T-helper 1 cell treated with Interleukin-12 subunit alpha and Interleukin-12 subunit beta and Interleukin-4 antibody, amounts not matched to agents 30 ng/mL and 1 ng/mL, for 36 hours (primary cell): ENCODE measurements around the gene KCNK17. TPM values are rescaled to one million over a fixed set of nuclear protein-coding genes. Genes with fewer than 3 reads are reported as not detected.

ENCODE experiments used
- intact Hi-C: fragments of 100-400 bp; cut with micrococcal nuclease; formaldehyde crosslinking; loops from one replicate; pipeline ENCODE4 v1.15.1; 2024
- total RNA-seq: library from RNA; stranded (reverse); gene quantifications from 2 replicates; pipeline ENCODE4 v1.2.3, GENCODE V29; 2022

The KCNK17 gene
- not detected in 2 replicates for total RNA-seq

GRCh38 chr6:39314273-39314795 lies at the start of gene KCNK17:
Gene KCNK17 (minus strand): TSS chr6:39314419. CDS start chr6:39314320, 99 bp downstream.
- intact Hi-C loops, result no loop called here

- intact Hi-C loops, result loop anchor here (5.0 to 10.0 kb wide), 3 partner anchors 502 to 1664 kb away; no protein-coding TSS in a partner anchor
Measured at GRCh38 chr6:39363280-39363679, 49.1 kb upstream of the KCNK17 start.

GRCh38 chr6:39362487-39362865 lies 48.3 kb upstream of the KCNK17 start:
- intact Hi-C loops, result loop anchor here (1.0 to 10.0 kb wide), 4 partner anchors 502 to 1665 kb away; no protein-coding TSS in a partner anchor

GRCh38 chr6:39361657-39362486 lies 47.7 kb upstream of the KCNK17 start:
- intact Hi-C loops, result loop anchor here (1.0 to 10.0 kb wide), 4 partner anchors 503 to 1665 kb away; no protein-coding TSS in a partner anchor

- intact Hi-C loops, result loop anchor here (5.0 to 10.0 kb wide), 3 partner anchors 504 to 1667 kb away; no protein-coding TSS in a partner anchor
Measured at GRCh38 chr6:39360378-39360777, 46.2 kb upstream of the KCNK17 start.

GRCh38 chr6:39357998-39358686 lies 43.9 kb upstream of the KCNK17 start:
- intact Hi-C loops, result no loop called here

- intact Hi-C loops, result no loop called here
Measured at GRCh38 chr6:39353698-39354315, 39.6 kb upstream of the KCNK17 start.

- intact Hi-C loops, result no loop called here
Measured at GRCh38 chr6:39350723-39351505, 36.7 kb upstream of the KCNK17 start.

GRCh38 chr6:39348740-39349139 lies 34.5 kb upstream of the KCNK17 start:
- intact Hi-C loops, result loop anchor here (1.0 kb wide), 1 partner anchor 1564 kb away; no protein-coding TSS in a partner anchor

- intact Hi-C loops, result loop anchor here (1.0 kb wide), 2 partner anchors 960 to 1564 kb away; no protein-coding TSS in a partner anchor
Measured at GRCh38 chr6:39347906-39348585, 33.8 kb upstream of the KCNK17 start.

GRCh38 chr6:39347206-39347605 lies 33.0 kb upstream of the KCNK17 start:
- intact Hi-C loops, result loop anchor here (1.0 kb wide), 1 partner anchor 961 kb away; no protein-coding TSS in a partner anchor

- intact Hi-C loops, result no loop called here
Measured at GRCh38 chr6:39344821-39345280, 30.6 kb upstream of the KCNK17 start.

GRCh38 chr6:39343396-39343870 lies 29.2 kb upstream of the KCNK17 start:
- intact Hi-C loops, result no loop called here

GRCh38 chr6:39342692-39343395 lies 28.6 kb upstream of the KCNK17 start:
- intact Hi-C loops, result no loop called here

GRCh38 chr6:39341937-39342336 lies 27.7 kb upstream of the KCNK17 start:
- intact Hi-C loops, result no loop called here

- intact Hi-C loops, result no loop called here
Measured at GRCh38 chr6:39341352-39341751, 27.1 kb upstream of the KCNK17 start.

GRCh38 chr6:39339868-39340550 lies 25.8 kb upstream of the KCNK17 start:
- intact Hi-C loops, result no loop called here

- intact Hi-C loops, result no loop called here
Measured at GRCh38 chr6:39339096-39339867, 25.1 kb upstream of the KCNK17 start.
